ENCODE data around the gene SMPD3.

The SMPD3 gene

GRCh38 chr16:68379472-68380347, 68.6 kb downstream of the SMPD3 start:
- no peak for DNase-seq

DNA sequence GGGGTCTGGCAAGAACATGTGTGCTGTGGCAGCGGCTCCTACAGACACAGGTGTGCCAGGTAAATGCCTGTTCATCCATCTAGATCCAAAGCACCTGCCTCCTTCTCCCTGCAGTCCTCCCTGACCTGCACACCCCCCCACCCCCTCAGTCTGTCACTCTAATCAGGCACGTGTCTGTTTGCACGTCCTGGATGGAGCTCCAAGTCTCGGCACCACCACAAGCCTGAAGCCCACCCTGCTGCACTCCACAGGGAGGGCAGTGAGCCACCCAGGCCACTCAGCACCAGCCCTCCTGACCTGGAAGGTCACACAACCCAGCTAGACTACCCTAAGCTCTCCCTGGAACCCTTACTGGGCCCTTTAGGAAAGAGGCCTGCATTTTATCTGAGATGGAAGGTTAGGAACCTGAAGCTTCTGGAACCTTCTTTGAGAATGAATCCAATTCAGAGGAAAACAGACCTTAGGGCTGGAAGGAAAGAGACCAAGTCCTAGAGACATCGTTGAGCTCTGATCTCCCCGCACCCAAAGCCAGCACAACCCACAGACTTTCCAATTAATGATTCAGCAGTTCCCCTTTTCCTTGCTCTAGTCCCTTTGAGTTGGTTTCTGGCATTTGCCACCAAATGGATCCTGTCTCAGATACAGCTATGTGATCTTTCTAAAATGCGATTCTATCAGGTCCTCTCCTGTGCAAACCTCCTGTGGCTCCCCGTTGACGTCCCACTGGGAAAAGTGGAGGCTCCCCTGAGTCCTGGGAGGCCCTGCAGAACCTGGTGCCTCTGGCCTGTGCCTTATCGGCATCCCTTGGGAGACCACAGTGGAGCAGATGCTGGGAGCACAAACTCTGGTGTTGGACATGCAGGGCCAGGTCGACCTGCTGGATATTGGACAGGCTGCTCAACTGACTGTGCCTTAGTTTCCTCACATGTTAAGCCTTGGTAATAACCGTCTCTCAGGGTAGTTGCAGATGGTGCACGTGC, 69.6 kb downstream of the SMPD3 start:
- no peak for DNase-seq

DNA sequence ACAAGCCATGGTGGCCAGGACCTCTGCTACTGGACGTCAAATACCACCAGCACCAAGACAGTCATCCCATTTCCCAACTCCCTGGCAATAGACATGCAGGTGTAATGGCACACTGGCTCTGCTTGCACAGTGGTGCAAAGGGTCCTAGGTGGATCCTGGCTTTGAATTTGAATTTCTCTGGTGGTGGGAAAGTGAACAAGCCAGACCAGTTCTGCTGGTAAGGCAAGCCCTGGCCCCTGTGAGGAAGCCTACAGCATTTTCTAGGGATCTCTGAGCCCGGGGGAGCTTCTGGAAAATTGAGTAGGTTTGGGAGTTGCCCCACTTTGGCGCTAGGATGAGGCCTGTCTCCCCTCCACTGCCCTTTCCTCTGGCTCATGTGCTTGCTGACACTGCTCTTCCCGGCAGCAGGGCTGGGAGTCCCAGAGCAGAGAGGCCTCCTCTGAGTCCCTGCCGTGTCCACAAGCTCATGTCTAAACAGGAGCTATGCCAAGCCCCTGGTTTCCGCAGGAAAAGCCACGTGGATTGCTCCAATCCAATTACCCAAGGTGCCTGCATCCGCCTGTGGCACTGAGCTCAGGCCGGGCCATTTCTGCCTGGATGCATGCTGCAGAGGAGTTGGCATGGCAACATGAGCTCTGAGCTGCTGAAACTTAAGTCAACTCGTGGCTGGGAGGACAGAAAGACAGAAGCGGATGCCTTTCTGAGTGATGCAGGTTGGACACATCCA, 70.5 kb downstream of the SMPD3 start:
- DNase-seq = no peak

- DNase-seq = no peak
Measured at GRCh38 chr16:68377221-68377620, 71.1 kb downstream of the SMPD3 start.

DNA sequence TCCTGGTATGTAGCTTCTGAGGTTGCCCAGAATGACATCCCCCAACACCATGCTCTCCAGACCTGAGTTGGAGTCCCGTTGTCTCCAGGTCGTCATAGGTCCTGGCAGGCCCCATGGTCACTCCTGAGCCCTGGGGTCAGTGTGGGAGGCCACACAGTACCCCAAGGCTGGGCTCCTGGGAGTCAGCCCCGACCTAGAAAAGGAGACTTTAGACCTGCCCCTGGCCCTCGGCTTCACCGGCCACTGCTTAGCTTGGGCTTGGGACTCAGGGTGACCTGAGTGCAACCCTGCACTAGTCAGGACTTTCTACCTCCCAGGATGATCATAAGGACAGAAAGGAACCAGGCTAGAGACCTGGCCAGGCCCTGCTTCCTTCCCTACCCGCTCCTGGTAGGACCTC, 71.7 kb downstream of the SMPD3 start:
- DNase-seq = no peak

GRCh38 chr16:68375801-68376536, 72.3 kb downstream of the SMPD3 start:
- no peak for DNase-seq

DNA sequence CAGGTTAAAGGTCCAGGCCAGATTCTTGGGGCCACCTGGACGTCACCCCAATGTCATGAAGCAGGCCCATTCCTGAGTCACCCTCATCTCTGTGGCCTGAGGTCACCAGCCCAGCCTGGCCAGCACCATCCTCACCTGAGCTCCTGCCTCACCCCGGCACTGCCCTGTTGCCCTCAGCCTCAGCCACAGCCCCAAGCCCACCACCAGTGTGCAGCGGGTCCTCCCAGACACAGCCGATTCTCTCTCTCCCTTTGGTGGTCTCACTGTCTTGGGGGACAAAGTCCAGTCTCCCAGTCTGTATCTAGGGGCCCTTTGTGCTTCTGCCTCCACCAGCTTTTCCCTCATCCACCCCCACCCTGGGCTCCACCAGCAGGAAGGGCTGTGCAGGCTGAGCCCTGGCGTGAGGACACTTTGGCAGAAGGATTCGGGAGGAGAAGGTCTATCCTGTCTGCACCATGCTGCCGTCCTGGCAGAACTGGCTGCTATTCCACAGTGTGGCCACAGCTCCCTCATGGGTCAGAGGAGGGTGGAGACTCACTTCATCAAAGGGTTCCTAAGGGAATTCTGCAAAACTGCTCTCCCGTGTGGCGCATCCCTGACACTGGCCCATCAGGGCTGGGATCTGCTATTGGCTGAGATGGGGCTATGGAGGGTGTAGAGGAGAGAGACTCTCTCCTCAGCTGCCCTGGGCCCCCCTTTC, 73.2 kb downstream of the SMPD3 start:
- DNase-seq = no peak

DNA sequence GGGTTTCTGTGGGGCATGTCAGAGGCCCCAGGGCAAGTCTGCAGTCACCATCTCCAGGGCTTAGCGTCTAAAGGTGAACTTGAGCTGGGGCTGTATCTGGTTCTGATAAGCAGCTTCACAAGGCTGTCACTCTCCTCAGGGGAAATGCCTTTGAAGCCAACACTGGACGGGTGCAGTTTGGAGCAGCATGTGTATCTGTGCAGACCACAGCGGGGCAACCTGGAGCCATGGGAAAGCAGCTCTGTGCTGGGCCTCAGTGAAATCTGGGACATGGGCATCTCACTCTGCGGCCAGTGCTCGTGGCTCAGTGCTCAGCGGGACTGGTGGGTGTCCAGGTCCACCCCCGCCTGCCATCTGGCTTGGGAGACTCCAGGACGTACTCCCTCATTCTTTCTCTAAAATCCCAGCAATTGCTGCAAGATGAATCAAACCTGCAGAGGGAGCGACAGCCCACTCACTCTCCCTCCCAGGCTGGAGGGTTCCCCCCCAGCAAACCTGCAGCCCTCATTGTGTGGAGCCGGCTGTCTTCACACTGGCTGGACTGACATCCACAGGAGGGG, 74.0 kb downstream of the SMPD3 start:
- no peak for DNase-seq

GRCh38 chr16:68373528-68374245, 74.6 kb downstream of the SMPD3 start:
- no peak for DNase-seq

DNA sequence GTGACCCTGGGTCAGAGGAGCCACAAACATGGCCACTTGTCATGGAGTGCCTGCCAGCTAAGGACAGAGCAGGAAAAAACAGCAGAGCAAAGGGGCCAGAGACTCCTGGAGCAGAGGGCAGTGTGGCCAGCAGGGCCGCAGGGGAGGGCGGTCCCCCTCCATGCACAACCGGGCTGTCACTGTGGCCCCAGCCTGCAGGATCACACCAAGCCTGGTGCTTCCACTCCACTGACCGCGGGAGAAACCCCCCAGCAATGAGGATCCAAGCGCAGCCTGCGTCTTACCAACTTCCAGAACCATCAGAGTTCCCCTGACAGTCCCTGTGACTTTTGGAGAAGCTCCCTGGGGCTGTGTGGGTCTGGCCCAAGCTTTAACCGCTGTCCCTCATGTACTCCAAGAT, 75.5 kb downstream of the SMPD3 start:
- no peak for DNase-seq

GRCh38 chr16:68372381-68372720, 76.0 kb downstream of the SMPD3 start:
- DNase-seq = no peak

DNA sequence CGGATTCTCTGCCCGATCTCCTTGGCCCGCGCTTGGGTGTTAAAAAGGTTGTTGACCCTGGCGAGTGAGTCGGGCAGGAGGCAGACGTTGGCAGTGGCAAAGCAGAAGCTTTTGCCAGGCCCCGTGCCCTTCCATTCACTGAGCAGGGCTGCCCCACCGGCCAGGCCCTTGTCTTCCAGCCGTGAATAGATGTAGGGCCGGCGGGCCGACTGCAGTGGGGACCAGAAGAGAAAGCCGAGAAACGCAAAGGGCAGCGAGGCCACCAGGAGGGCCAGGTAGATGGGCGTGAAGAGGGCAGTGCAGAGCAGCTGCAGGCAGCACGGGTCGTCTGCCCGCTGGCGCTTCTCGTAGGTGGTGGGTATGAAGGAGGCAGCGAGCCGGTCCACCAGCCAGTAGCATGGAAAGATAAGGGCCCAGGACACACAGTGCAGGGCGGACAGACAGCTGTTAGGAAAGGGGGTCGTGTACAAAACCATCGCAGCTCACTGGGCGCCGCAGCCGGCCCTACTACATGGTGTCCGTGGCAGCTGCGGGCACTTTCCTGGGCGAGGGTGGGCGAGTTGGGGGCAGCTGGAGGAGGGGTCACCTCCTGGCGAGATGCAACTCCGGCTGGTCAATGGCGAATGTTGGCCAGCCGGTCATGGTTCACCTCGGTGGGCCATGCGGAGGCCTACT, 76.5 kb downstream of the SMPD3 start:
- no peak for DNase-seq

DNA sequence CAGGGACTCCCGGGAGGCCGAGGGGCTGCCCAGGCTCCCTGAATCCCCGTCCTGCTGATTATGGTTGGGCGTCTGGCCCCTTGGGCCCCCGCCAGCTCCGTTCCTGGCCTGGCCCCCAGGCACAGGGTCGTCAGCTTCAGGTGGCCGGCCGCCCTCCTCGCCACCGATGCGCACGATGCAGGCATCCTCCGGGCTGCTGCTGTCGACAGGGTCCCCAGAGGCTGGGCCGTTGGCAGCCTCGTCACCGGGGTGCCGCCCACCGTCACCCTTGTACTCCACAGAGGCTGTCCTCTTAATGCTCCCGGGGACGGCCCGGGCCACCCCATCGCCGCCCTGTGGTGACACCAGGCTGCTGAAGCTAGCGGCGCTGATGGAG, 77.0 kb downstream of the SMPD3 start:
- DNase-seq = no peak

GRCh38 chr16:68370581-68371275, 77.6 kb downstream of the SMPD3 start:
- DNase-seq = no peak

- DNase-seq = no peak
Measured at GRCh38 chr16:68369697-68370580, 78.4 kb downstream of the SMPD3 start.

DNA sequence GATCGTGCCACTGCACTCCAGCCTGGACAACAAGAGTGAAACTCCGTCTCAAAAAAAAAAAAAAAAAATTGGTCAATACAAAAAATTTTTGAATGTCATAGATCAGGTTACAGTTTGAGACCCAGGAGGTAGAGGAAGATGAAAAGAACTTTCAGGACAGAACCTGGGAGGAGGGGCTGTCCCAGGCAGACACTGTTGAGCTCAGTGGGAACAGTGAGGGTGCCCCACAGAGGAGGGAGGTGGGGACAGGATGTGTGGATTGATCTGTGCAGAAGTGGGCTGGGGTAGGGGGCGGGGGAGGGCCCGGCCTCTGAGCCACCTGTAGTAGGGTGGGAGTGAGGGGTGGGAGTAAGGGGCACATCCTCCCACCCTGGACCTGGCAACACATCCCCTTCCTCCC, 79.1 kb downstream of the SMPD3 start:
- DNase-seq = no peak

DNA sequence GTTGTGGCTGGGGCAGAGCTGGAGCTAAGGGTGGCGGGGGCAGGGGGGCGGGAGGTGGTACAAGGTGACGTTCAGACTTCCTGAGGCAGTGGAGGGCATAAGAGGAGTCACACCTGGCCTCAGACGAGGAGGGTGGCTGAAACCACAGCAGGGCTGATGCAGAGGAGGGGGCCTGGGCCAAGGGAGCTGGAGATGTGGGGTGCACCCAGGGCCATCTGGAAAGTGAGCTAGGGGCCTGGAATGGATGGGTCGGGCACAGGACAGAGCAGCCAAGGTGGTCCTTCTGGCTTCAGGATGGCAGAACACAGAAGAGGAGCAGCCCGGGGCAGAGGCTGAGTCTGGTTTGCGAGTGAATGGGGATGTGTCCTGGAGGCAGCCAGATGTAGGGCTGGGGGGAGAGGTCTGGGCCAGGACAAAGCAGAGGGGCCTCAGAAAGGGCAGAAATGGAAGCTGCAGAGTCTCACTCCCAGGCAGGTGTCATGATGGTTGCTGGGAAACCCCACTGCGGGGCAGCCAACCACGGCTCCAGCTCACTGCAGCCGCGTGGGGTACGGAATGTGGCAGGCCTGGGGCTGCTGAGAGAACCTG, 79.9 kb downstream of the SMPD3 start:
- no peak for DNase-seq

- no peak for DNase-seq
Measured at GRCh38 chr16:68367891-68368290, 80.4 kb downstream of the SMPD3 start.

Data from EL (cell line).